ENCODE results near the gene UNC13C.

- TF ChIP-seq, protein P1, sequence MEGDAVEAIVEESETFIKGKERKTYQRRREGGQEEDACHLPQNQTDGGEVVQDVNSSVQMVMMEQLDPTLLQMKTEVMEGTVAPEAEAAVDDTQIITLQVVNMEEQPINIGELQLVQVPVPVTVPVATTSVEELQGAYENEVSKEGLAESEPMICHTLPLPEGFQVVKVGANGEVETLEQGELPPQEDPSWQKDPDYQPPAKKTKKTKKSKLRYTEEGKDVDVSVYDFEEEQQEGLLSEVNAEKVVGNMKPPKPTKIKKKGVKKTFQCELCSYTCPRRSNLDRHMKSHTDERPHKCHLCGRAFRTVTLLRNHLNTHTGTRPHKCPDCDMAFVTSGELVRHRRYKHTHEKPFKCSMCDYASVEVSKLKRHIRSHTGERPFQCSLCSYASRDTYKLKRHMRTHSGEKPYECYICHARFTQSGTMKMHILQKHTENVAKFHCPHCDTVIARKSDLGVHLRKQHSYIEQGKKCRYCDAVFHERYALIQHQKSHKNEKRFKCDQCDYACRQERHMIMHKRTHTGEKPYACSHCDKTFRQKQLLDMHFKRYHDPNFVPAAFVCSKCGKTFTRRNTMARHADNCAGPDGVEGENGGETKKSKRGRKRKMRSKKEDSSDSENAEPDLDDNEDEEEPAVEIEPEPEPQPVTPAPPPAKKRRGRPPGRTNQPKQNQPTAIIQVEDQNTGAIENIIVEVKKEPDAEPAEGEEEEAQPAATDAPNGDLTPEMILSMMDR (conservative IDR thresholded peaks at IDR 0.05; ENCODE audit: low read length): no peak
- no peak for TF ChIP-seq EZH2phosphoT487 (IDR thresholded peaks at IDR 0.05; ENCODE audit: borderline replicate concordance, low read depth, low read length)
Measured at GRCh38 chr15:54681584-54681983, 703.3 kb downstream of the UNC13C start.

All from OCI-LY7 (cell line).